Measurements from ENCODE around the gene AP3S2. TPM values are rescaled to one million over a fixed set of nuclear protein-coding genes. Genes with fewer than 3 reads are reported as not detected.
A peak's percentile ranks its signal among the peaks of the same experiment; 100 is the strongest.

The AP3S2 gene
- total and polyA plus RNA-seq, 2 of the 13 experiments (the other 11 are each of a cell fraction or from before 2014, with no cell fraction given) = 17.6 to 44.4 TPM

GRCh38 chr15:89812011-89812846, 81.6 kb downstream of the AP3S2 start (continued):
- TF ChIP-seq AHDC1 (CRISPR knock-in tag; IDR thresholded peaks at IDR 0.05; ENCODE audit: borderline replicate concordance) (no peak), MIER3 (CRISPR knock-in tag; IDR thresholded peaks at IDR 0.05; ENCODE audit: borderline replicate concordance) (no peak), ZBTB7B (CRISPR knock-in tag; IDR thresholded peaks at IDR 0.05) (peak; percentile 75), RARA (CRISPR knock-in tag; IDR thresholded peaks at IDR 0.05) (peak; percentile 49; the same call in 1 of the 2 replicates), RXRB (CRISPR knock-in tag; IDR thresholded peaks at IDR 0.05; ENCODE audit: borderline replicate concordance) (peak; percentile 53; the same call in 1 of the 2 replicates), ZNF235 (CRISPR knock-in tag; IDR thresholded peaks at IDR 0.05; ENCODE audit: borderline replicate concordance) (0 out of 2 replicates have a peak, but pooled peaks have one; percentile 23), ZFP91 (CRISPR knock-in tag; IDR thresholded peaks at IDR 0.05; ENCODE audit: borderline replicate concordance) (peak; percentile 41; the same call in 1 of the 2 replicates), FOXM1 (CRISPR knock-in tag; IDR thresholded peaks at IDR 0.05) (no peak), TFE3 (CRISPR knock-in tag; IDR thresholded peaks at IDR 0.05) (no peak), ZNF784 (CRISPR knock-in tag; IDR thresholded peaks at IDR 0.05; ENCODE audit: borderline replicate concordance) (0 out of 2 replicates have a peak, but pooled peaks have one; percentile 45), KDM2A (CRISPR knock-in tag; IDR thresholded peaks at IDR 0.05; ENCODE audit: borderline replicate concordance, low read depth) (peak; percentile 33; the same call in 1 of the 2 replicates), RFXAP (CRISPR knock-in tag; IDR thresholded peaks at IDR 0.05; ENCODE audit: borderline replicate concordance) (no peak), ZNF335 (CRISPR knock-in tag; IDR thresholded peaks at IDR 0.05) (peak; percentile 43; the same call in 1 of the 2 replicates), POLR2A (IDR thresholded peaks at IDR 0.05; ENCODE audit: insufficient read depth in 1 of 2, low read depth in 2 of 2, low read length in 2 of 2) (peak in 1 of 2 experiments; percentile 55; a peak in 1 of 4 replicates), ZFY (CRISPR knock-in tag; IDR thresholded peaks at IDR 0.05) (peak; percentile 70; the same call in 1 of the 2 replicates), ZNF350 (CRISPR knock-in tag; IDR thresholded peaks at IDR 0.05; ENCODE audit: borderline replicate concordance, low read depth) (0 out of 2 replicates have a peak, but pooled peaks have one; percentile 44), ATRX (CRISPR knock-in tag; IDR thresholded peaks at IDR 0.05; ENCODE audit: borderline replicate concordance) (no peak)

All from HepG2 (cell line).